GM18499 (cell line): ENCODE data around the gene SEL1L2.

ENCODE experiments used
- ATAC-seq: cut with Tn5 transposase; IDR thresholded peaks from one replicate; pipeline ENCODE4 v1.9.1; 2021; ENCODE audit warnings: moderate number of reproducible peaks; ENCODE audit not compliant: insufficient read depth, unreplicated experiment

Gene SEL1L2

DNA sequence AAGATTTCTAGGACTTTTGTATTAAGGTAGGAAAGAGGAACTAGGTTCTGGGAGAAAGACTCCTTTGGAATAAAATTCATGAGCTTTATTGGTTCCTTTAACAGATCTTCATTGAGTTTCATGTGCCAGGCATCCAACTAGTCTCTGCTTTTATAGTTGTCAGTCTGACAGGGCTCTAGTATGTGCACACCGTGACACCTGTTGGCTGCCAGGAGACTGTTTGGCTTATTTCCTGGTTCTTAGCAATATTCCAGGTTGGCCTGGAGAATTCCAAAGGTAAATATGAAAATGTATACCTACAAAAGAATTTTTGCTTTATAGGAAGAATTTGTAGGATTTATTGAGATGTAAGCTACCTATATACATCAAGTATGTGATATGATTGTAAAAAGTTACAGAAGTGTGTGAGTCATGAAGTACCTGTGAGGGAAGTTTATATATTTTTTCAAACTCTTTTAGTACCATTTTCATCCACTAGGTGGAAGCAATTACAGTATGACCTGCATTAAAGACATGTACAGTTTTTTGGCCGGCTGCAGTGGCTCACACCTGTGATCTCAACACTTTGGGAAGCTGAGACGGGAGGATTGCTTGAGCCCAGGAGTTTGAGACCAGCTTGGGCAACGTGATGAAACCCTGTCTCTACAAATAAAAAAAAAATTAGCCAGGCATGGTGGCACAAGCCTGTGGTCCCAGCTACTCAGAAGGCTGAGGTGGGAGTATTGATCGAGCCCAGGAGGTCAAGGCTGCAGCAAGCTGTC lies 170.3 kb downstream of the SEL1L2 start:
- peak; percentile 86 for ATAC-seq

GRCh38 chr20:13817342-13817741 lies 173.1 kb downstream of the SEL1L2 start:
- ATAC-seq, result no peak

GRCh38 chr20:13816757-13817156 lies 173.7 kb downstream of the SEL1L2 start:
- no peak for ATAC-seq

DNA sequence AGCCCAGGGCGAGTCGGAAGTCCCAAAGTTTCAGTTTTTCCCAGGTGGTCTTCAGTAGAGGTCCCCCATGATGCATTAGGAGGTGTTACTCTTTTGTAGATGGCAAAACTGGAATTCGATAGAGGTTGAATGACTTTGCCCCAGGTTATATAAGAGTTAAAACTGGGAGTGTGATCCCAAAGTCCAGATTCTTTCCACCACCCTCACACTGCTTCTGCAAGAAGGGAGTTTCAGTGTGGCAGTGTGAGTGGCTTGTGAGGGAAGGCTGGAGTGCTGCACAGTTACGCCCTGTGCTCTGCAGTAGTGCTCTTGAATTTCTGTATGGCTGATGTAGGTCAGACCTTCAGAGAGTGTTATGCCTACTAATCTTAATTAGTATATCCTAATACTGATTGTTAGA lies 175.7 kb downstream of the SEL1L2 start:
- ATAC-seq, result no peak

DNA sequence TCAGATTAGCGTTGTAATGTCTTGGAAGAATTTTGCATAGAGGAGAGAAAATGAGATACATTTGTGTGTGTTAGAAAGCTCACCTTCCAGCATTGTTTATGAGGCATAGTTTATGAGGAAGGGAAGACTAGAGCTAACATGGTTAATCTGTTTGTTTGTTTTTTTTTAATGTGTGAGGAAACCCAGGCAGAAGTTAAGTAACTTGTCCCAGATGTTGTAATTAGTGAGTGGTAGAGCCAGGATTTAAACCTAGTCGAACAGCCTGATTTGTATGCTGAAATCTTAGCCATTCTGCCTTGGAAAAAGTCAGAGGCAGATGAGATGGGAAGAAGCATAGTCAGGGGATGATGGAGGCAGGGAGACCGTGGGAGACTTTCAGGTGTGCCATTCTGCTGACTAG lies 176.5 kb downstream of the SEL1L2 start:
- ATAC-seq, result no peak

- no peak for ATAC-seq
Observed at GRCh38 chr20:13810446-13810845, 180.0 kb downstream of the SEL1L2 start.

GRCh38 chr20:13809855-13810254 lies 180.6 kb downstream of the SEL1L2 start:
- ATAC-seq, result no peak

GRCh38 chr20:13809373-13809772 lies 181.0 kb downstream of the SEL1L2 start:
- no peak for ATAC-seq

DNA sequence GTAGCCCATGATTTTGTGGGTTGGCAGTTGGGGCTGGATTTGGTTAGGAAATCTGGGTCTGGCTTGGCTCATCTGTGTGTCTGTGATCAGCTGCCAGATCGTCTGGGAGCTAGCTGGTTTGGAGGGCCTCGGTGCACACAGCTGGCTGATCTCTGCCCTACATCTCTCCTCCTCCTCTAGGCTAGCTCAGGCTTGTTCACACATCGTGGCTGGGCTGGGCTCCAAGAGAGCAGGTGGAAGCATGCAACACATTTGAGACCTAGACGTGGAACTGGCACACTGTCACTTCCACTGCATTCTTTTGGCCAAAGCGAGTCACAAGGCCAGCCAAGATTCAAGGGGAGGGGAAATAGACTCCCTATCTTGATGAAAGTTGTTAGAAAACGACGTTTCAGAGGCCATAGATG lies 189.7 kb downstream of the SEL1L2 start:
- no peak for ATAC-seq

DNA sequence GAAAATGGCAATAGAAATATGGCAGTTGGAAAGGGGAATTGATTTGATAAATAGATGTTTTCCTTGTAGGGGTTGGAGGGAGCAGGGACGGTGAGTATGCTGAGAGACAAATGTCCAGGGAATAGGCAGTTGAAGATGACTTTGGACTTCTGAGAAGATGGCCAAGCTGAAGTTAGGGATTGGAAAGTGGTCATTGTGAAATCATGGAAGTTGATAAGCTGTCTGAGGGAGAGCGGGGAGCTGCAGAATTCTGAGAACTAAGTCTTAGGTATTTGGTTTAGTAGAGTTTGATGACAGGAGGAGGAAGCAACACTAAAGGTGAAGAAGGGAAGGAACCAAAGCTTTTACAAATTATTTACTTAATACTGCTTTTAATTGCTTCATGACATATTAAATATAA lies 190.4 kb downstream of the SEL1L2 start:
- no peak for ATAC-seq
